ENCODE data around the gene CFAP97.

Gene CFAP97

DNA sequence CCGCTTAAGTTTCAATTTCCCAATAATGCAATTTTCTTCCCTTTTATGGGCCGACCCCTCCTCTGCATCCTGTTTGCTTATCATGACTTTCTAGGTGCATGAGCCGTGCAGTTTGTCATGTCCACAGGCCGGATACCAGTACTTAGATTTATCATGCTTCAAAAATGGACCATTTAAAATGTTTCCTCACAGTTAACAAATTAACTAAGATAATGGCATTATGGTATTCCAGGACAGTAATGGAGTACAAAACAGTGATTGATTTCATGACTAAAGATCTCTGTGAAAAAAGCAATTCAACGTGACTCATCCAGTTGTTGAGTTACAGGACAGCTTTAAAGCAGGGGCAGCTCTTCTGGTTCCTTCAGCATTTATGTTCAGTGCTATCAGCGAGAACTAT is 28.6 kb upstream of the CFAP97 start:
- TF ChIP-seq YY1 (IDR thresholded peaks at IDR 0.05; ENCODE audit: insufficient read depth, insufficient read length) (no peak), SUZ12 (IDR thresholded peaks at IDR 0.05; ENCODE audit: extremely low read depth, insufficient read depth, insufficient read length) (no peak), ZNF274 (IDR thresholded peaks at IDR 0.05; ENCODE audit: low read depth, low read length) (no peak)
- Histone ChIP-seq H3K4me1 (ENCODE audit: insufficient read depth, insufficient read length) (no peaks in the 10 kb centered on the region), H3K9me3 (ENCODE audit: insufficient read depth, low read length) (no peaks in the 10 kb centered on the region), H3K9ac (ENCODE audit: insufficient read length, low read depth) (no peak overlapping the region), H3K36me3 (ENCODE audit: insufficient read depth, insufficient read length, low read length) (no peaks in the 10 kb centered on the region), H3K27me3 (ENCODE audit: insufficient read depth, insufficient read length) (no peaks in the 10 kb centered on the region), H3K4me3 (ENCODE audit: insufficient read length, low read depth) (no peak overlapping the region)
- DNase-seq (ENCODE audit: low read depth, low spot score), result no peak

GRCh38 chr4:185229021-185229818 is 25.4 kb upstream of the CFAP97 start:
- H3K9ac ChIP-seq (ENCODE audit: insufficient read length, low read depth), result no peak overlapping the region
- no peaks in the 10 kb centered on the region for H3K27me3 ChIP-seq (ENCODE audit: insufficient read depth, insufficient read length)
- H3K9me3 ChIP-seq (ENCODE audit: insufficient read depth, low read length), result no peaks in the 10 kb centered on the region
- no peaks in the 10 kb centered on the region for H3K4me1 ChIP-seq (ENCODE audit: insufficient read depth, insufficient read length)
- TF ChIP-seq ZNF274 (IDR thresholded peaks at IDR 0.05; ENCODE audit: low read depth, low read length) (no peak), YY1 (IDR thresholded peaks at IDR 0.05; ENCODE audit: insufficient read depth, insufficient read length) (no peak), SUZ12 (IDR thresholded peaks at IDR 0.05; ENCODE audit: extremely low read depth, insufficient read depth, insufficient read length) (no peak)
- DNase-seq (ENCODE audit: low read depth, low spot score), result no peak
- no peaks in the 10 kb centered on the region for H3K36me3 ChIP-seq (ENCODE audit: insufficient read depth, insufficient read length, low read length)
- H3K4me3 ChIP-seq (ENCODE audit: insufficient read length, low read depth), result no peak overlapping the region

GRCh38 chr4:185227713-185228278 is 24.0 kb upstream of the CFAP97 start:
- Histone ChIP-seq H3K4me3 (ENCODE audit: insufficient read length, low read depth) (no peak overlapping the region), H3K36me3 (ENCODE audit: insufficient read depth, insufficient read length, low read length) (no peaks in the 10 kb centered on the region), H3K4me1 (ENCODE audit: insufficient read depth, insufficient read length) (no peaks in the 10 kb centered on the region), H3K9me3 (ENCODE audit: insufficient read depth, low read length) (no peaks in the 10 kb centered on the region), H3K27me3 (ENCODE audit: insufficient read depth, insufficient read length) (no peaks in the 10 kb centered on the region), H3K9ac (ENCODE audit: insufficient read length, low read depth) (no peak overlapping the region)
- no peak for DNase-seq (ENCODE audit: low read depth, low spot score)
- TF ChIP-seq YY1 (IDR thresholded peaks at IDR 0.05; ENCODE audit: insufficient read depth, insufficient read length) (no peak), ZNF274 (IDR thresholded peaks at IDR 0.05; ENCODE audit: low read depth, low read length) (no peak), SUZ12 (IDR thresholded peaks at IDR 0.05; ENCODE audit: extremely low read depth, insufficient read depth, insufficient read length) (no peak)

- Histone ChIP-seq H3K9me3 (ENCODE audit: insufficient read depth, low read length) (no peaks in the 10 kb centered on the region), H3K4me1 (ENCODE audit: insufficient read depth, insufficient read length) (no peaks in the 10 kb centered on the region), H3K36me3 (ENCODE audit: insufficient read depth, insufficient read length, low read length) (no peaks in the 10 kb centered on the region), H3K4me3 (ENCODE audit: insufficient read length, low read depth) (no peak overlapping the region), H3K27me3 (ENCODE audit: insufficient read depth, insufficient read length) (no peaks in the 10 kb centered on the region), H3K9ac (ENCODE audit: insufficient read length, low read depth) (no peak overlapping the region)
- no peak for DNase-seq (ENCODE audit: low read depth, low spot score)
- TF ChIP-seq YY1 (IDR thresholded peaks at IDR 0.05; ENCODE audit: insufficient read depth, insufficient read length) (no peak), ZNF274 (IDR thresholded peaks at IDR 0.05; ENCODE audit: low read depth, low read length) (no peak), SUZ12 (IDR thresholded peaks at IDR 0.05; ENCODE audit: extremely low read depth, insufficient read depth, insufficient read length) (no peak)
Observed at GRCh38 chr4:185227131-185227551, 23.3 kb upstream of the CFAP97 start.

DNA sequence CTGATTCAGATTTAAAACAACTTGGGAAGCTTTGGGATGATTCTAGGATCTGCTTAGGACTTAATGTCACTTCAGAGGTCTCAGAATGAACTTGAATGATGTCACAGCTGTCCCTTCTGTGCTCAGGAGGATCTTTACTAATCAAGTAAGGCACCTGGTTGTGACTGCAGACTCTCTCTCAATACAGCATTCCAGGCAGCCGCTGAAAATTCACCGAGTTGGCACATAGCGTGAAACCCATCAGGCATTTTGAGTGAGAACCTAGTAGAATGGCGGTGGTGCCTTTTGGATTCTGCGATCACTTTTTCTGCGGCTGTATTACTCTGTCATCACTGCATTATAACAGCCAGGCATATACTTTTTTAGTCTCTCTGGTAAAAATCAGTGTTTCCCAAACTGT is 22.1 kb upstream of the CFAP97 start:
- TF ChIP-seq SUZ12 (IDR thresholded peaks at IDR 0.05; ENCODE audit: extremely low read depth, insufficient read depth, insufficient read length), result no peak
- no peak for TF ChIP-seq YY1 (IDR thresholded peaks at IDR 0.05; ENCODE audit: insufficient read depth, insufficient read length)
- no peak for TF ChIP-seq ZNF274 (IDR thresholded peaks at IDR 0.05; ENCODE audit: low read depth, low read length)
- no peak overlapping the region for H3K4me3 ChIP-seq (ENCODE audit: insufficient read length, low read depth)
- DNase-seq (ENCODE audit: low read depth, low spot score), result no peak
- no peaks in the 10 kb centered on the region for H3K4me1 ChIP-seq (ENCODE audit: insufficient read depth, insufficient read length)
- H3K9me3 ChIP-seq (ENCODE audit: insufficient read depth, low read length), result no peaks in the 10 kb centered on the region
- no peaks in the 10 kb centered on the region for H3K36me3 ChIP-seq (ENCODE audit: insufficient read depth, insufficient read length, low read length)
- no peak overlapping the region for H3K9ac ChIP-seq (ENCODE audit: insufficient read length, low read depth)
- no peaks in the 10 kb centered on the region for H3K27me3 ChIP-seq (ENCODE audit: insufficient read depth, insufficient read length)

GRCh38 chr4:185224597-185224996 is 20.8 kb upstream of the CFAP97 start:
- Histone ChIP-seq H3K27me3 (ENCODE audit: insufficient read depth, insufficient read length) (no peaks in the 10 kb centered on the region), H3K36me3 (ENCODE audit: insufficient read depth, insufficient read length, low read length) (no peaks in the 10 kb centered on the region), H3K4me1 (ENCODE audit: insufficient read depth, insufficient read length) (no peaks in the 10 kb centered on the region), H3K9me3 (ENCODE audit: insufficient read depth, low read length) (no peaks in the 10 kb centered on the region), H3K4me3 (ENCODE audit: insufficient read length, low read depth) (no peak overlapping the region), H3K9ac (ENCODE audit: insufficient read length, low read depth) (no peak overlapping the region)
- no peak for DNase-seq (ENCODE audit: low read depth, low spot score)
- no peak for TF ChIP-seq SUZ12 (IDR thresholded peaks at IDR 0.05; ENCODE audit: extremely low read depth, insufficient read depth, insufficient read length)
- TF ChIP-seq YY1 (IDR thresholded peaks at IDR 0.05; ENCODE audit: insufficient read depth, insufficient read length), result no peak
- no peak for TF ChIP-seq ZNF274 (IDR thresholded peaks at IDR 0.05; ENCODE audit: low read depth, low read length)

DNA sequence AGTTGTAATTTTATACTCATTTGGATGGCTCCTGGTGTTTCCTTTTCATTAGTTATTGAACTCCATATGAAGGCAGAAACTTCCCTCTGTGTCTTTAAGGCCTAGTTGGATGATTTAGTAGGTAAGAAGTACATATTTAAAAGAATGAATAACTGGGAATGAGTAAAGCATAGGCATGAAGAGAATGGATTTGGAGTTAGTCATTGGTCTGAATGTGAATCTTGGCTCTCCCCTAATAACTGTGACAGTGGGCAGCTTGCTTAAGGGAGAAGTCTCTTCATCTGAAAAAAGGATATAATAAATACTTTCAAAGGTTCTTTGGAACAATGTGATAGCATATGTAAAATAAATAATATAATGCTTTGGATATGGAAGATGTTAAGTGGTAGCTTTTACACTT is 18.8 kb upstream of the CFAP97 start:
- no peak for DNase-seq (ENCODE audit: low read depth, low spot score)
- Histone ChIP-seq H3K4me3 (ENCODE audit: insufficient read length, low read depth) (no peak overlapping the region), H3K4me1 (ENCODE audit: insufficient read depth, insufficient read length) (no peaks in the 10 kb centered on the region), H3K36me3 (ENCODE audit: insufficient read depth, insufficient read length, low read length) (no peaks in the 10 kb centered on the region), H3K9me3 (ENCODE audit: insufficient read depth, low read length) (no peaks in the 10 kb centered on the region), H3K27me3 (ENCODE audit: insufficient read depth, insufficient read length) (no peaks in the 10 kb centered on the region), H3K9ac (ENCODE audit: insufficient read length, low read depth) (no peak overlapping the region)
- TF ChIP-seq SUZ12 (IDR thresholded peaks at IDR 0.05; ENCODE audit: extremely low read depth, insufficient read depth, insufficient read length), result no peak
- no peak for TF ChIP-seq YY1 (IDR thresholded peaks at IDR 0.05; ENCODE audit: insufficient read depth, insufficient read length)
- TF ChIP-seq ZNF274 (IDR thresholded peaks at IDR 0.05; ENCODE audit: low read depth, low read length), result no peak
